Measurements from ENCODE around the gene MVD.

The MVD gene

GRCh38 chr16:88640498-88641247, 22.2 kb downstream of the MVD start:
- no peak for DNase-seq (ENCODE audit: low spot score)

DNA sequence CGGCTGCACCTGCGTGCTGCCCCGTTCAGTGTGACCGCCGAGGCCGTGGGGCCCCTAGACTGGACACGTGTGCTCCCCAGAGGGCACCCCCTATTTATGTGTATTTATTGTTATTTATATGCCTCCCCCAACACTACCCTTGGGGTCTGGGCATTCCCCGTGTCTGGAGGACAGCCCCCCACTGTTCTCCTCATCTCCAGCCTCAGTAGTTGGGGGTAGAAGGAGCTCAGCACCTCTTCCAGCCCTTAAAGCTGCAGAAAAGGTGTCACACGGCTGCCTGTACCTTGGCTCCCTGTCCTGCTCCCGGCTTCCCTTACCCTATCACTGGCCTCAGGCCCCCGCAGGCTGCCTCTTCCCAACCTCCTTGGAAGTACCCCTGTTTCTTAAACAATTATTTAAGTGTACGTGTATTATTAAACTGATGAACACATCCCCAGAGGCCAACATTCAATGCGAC, 22.8 kb downstream of the MVD start:
- no peak for DNase-seq (ENCODE audit: low spot score)

DNA sequence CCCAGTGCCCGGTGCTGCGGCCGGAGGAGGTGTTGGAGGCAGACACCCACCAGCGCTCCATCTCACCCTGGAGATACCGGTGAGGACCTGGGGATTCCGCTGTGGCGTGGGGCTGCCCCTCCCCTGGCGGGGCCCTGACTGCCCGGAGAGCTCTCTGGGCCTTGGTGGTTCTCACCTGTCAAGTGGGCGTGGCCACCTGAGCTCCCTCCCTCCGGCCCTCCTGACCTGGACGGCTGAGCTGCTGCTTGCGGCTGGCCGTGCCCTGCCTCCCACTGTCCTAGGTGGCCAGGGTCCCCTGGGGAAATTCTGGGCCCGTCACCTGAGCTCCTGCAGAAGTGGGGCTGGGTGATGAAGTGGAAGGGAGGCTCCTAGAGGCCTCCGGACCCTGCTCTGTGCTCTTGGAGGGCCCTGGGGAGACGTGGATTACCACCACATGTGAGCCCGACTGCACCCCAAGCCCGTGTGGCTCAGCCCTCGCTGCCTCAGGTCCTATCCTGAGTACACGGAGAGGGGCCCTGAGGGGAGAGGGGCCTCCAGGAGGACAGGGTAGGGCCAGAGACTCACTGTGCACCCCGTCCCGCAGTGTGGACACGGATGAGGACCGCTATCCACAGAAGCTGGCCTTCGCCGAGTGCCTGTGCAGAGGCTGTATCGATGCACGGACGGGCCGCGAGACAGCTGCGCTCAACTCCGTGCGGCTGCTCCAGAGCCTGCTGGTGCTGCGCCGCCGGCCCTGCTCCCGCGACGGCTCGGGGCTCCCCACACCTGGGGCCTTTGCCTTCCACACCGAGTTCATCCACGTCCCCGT, 23.5 kb downstream of the MVD start:
- no peak for DNase-seq (ENCODE audit: low spot score)

GRCh38 chr16:88638323-88639230, 24.3 kb downstream of the MVD start, which contains the start of gene IL17C:
IL17C (plus strand) TSS chr16:88638572; CDS start chr16:88638642, 70 bp downstream.
- DNase-seq (ENCODE audit: low spot score) = no peak

DNA sequence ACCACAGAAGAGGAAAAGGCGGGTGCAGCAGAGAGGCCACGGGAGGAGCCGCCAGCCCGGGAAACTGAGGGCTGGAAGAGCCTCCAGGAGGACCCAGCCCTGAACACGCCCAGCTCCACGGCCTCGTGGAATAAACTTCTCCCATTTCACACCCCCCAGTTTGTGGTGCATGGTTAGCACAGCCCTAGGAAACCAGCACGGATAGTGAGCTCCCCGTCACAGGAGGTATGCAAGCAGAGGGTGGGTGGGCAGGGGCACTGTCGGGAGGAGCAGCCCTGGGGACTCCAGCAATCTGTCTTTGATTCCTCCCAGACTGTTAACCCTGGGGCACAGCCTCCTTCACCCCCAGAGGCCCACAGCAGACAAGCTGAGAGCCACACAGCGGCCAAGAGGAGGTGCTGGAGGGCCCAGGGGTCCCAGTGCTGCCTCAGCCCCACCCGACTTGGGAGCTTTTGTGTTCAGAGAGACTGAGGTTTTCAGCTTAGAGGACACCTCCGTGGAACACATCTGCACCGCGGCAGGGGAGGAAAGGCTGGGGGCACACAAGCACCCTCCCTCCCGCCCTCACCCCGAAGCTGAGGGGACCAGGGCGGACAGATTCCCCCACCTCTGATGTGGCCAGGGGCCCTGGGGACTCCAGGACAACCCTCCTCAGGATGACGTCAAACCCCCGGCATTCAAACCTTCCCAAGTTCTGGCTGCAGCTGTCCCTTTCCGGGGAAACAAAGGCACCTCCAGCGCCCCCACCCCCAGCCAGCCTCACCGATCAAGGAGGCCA, 26.2 kb downstream of the MVD start:
- no peak for DNase-seq (ENCODE audit: low spot score)

- DNase-seq (ENCODE audit: low spot score) = no peak
Observed at GRCh38 chr16:88635671-88636319, 27.1 kb downstream of the MVD start.

- no peak for DNase-seq (ENCODE audit: low spot score)
Observed at GRCh38 chr16:88634994-88635670, 27.8 kb downstream of the MVD start.

DNA sequence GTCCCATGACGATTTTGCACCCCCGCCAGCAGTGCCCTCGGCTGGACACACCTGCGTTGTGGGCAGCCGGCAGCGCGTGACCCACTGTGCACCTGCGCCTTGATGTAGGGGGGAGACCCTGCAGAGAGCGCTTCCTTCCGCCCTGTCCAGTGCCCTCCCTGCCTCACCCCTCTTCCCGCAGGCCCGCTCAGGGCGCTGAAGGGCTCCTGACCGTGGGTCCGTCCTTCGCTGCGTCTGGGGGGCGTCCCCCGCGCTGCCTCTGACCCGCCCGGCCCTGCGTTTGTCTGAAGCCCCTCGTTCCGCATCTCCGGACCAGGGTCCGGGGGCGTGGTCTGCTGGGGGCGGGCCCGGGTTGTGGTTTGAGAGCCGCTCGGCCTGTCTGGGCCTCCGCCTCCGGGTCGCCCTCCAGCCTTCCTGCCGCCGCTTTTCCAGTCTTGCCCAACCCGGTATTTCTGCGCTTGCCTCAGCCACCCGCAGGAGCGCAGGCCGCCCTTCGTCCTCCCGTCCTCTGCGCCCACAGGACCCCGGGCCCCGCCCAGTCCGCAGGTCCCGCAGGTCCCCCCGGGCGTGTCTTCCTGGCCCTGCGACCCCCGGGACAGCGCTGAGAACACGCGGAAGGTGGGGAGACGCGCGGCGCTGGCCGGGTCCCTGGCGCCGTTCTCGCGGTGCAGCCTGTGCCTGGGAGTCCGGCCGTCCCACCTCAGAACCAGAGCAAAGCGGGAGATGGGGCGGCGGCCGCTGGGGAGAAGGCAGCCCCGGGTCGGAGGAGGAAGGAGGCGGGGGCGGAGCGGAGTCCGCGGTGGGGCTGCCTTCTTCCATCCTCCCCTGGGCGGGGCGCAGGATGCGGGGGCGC, 28.5 kb downstream of the MVD start:
- DNase-seq (ENCODE audit: low spot score) = no peak

DNA sequence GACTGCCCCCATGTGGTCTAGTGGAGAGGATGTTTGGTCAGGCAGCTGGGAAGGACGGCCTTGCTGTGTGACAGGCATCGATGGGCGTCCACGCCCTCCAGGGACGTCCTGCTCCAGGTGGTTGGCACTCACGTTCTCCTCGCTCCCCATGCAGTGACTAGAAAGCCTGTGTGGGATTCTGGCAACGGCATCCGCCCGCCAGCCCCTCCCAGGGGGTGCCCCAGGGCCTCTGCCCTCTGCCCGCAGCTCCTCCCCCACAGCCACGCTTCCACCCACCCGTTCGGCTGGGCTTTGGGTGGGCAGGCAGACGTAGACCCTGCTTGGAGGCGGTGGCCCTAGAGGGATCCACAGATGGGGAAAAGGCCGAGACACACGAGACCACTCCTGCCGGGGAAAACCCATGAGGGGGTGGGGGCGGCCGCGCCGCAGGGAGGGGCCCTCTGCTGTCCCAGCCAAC, 29.2 kb downstream of the MVD start:
- peak; percentile 47 for DNase-seq (ENCODE audit: low spot score)

DNA sequence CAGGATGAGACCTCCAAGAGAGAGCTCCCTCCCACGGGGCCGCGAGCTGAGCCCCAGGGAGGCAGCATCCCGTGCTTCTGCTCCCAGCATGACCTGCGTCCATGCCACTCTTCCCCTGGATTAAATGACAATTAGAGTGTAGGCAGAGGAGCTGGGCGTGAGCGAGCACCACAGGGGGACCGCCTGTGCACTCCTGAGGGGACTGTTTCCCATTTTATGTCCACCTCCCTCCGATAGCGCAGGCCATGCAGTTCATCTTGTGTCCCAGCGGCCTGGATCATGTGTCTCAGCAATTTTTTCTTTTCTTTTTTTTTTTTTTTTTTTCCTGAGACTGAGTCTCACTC, 30.3 kb downstream of the MVD start:
- no peak for DNase-seq (ENCODE audit: low spot score)

DNA sequence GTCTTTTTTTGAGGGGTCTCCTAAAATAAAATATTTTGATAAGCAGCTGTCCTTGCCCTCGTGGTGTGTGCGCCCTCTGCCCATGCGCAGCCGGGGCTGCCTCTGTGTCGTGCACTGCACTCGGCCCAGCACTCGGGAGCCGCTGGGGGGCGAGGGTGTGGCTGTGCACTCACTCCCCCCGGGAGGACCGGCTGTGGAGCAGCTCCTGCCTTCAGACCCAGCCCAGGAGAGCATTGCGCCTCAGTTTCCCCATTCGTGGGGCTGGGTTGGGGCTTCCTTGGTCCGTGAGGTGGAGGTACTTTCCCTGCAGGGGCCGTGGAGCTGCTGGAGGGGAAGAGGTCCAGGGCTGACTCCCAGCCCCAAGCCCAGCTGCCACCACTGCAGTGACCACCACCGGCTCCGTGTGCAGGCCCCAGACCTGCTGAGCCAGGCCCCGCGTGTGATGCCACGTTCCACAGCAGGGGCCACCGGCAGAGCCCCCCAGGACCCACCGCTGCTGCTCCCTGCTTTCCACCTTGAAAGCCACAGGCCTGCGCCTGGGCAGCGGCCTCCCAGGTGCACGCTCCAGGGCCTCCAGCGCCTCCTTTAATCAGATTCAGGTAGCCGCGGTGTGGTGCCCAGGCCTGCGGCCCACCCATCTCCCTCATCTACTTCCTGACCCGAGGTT, 30.8 kb downstream of the MVD start:
- no peak for DNase-seq (ENCODE audit: low spot score)

DNA sequence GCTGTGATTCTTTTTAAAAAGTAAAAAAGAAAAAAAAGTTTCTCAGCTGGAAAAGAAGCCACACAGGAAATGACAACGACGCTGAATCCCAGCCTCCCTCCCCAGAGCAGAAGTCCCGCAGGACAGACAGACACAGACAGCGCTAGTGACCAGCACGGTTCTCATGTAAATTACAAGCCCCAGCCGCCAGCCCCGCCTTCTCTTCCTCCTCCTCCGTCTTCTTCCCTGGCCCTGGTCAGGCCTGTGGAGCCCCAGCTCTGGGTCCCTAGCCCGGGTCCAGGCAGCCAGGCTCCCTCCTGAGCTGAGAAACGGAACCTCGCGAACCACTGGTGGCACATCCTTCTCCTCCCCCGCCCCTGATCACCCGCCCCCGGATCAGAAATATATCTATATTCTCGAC, 31.5 kb downstream of the MVD start:
- DNase-seq (ENCODE audit: low spot score) = no peak

DNA sequence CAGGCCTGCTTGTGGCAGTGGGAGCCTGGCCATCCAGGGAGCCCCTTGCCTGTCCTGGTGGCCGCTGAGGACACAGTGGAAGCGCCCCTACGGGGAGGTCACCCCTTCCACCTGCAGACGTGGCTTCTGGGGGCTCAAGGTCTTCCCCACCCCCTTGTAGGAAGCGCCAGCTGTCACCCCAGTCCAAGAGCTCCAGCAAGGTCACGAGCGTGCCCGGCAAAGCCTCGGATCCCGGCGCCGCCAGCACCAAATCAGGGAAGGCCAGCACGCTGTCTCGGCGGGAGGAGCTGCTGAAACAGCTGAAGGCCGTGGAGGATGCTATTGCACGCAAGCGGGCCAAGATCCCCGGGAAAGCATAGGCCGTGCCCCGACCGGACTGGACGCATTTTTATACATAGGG, 31.9 kb downstream of the MVD start:
- no peak for DNase-seq (ENCODE audit: low spot score)

DNA sequence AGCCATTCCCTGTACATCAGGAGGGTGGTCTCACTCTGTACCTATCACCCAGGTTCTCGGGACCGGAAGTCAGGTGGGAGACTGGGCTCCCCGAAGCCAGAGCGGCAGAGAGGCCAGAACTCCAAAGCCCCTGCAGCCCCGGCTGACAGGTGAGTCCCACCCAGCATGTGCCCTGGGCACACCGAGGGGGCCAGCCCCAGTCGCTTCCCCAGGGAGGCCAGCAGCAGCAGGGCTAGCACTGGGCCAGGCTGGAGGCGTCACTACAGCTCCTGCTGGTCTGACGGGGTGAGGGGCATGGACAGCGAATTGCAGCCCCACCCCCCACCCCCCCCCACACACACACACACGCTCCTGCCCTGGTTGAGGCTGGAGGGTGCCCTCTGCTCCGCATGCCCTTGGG, 32.5 kb downstream of the MVD start:
- DNase-seq (ENCODE audit: low spot score) = no peak

DNA sequence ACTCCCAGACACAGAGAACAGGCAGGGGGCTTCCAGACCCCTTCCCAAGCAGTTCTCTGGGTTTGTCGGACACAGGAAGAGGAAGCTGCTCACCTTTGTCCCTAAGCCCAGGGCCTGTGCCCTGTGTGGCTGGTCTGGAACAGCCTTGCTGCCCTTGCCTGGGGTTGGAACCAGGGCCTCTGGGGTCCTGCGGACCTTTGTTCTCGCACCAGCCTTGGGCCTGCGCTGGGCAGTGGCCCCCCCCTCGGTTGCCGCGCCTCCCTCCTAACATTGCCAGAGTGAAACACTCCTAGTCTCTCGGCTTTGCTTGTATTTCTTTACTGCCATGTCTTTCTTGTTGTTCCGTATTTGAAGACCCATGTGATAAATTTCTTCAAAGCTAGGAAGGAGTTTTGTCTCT, 33.1 kb downstream of the MVD start:
- no peak for DNase-seq (ENCODE audit: low spot score)

DNA sequence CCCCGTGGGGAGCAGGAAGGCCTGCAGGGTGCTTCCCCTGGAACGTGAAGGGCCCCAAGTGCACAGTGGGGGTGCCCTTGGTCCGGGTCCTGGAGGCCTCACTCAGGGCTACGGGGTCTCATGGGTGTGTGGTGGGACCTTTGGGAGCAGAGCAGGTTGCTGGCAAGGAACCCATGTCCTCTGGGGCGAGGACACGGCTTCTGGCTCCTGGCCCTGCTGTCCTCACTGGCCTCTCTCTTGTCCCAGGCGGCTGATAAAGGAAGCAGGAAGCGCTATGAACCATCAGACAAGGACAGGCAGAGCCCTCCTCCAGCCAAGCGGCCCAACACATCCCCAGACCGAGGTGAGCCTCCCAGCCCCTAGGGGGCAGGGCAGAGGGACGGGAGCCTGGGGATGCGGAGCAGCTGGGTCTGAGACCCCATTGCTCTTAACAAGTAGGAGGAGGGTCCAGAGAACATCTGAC, 34.3 kb downstream of the MVD start:
- DNase-seq (ENCODE audit: low spot score) = no peak

DNA sequence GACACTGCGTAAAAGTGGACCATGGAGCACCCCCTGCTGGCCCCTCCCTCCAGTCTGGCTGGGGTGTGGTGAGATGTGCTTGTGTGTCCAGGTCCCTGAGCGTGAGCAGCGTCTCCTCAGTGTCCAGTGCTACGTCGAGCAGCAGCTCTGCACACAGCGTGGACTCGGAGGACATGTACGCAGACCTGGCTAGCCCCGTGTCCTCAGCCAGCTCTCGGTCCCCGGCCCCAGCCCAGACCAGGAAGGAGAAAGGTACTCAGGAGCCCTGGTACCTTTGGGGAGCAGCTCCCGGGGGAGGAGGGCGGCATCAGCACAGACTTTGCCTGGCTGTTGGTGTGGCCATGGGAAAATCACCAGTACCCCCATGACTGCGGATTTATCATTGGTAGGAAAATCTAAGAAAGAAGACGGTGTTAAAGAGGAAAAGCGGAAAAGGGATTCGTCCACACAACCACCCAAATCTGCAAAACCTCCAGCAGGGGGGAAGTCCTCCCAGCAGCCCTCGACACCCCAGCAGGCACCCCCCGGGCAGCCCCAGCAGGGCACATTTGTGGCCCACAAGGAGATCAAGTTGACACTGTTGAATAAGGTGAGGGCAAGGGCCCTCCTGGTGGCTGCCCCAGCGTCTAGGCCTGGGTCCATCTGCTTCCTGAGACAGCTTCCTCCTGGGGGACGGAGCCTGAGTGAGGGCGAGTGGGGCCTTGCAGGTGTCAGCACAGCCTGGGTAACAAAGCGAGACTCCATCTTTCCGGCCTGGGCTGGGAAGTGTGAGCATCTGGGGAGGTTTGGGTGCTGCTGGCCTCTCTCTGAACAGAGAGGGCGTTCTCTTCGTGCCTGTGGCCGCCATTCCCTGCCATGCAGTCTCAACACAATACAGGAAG, 35.1 kb downstream of the MVD start:
- DNase-seq (ENCODE audit: low spot score) = no peak

DNA sequence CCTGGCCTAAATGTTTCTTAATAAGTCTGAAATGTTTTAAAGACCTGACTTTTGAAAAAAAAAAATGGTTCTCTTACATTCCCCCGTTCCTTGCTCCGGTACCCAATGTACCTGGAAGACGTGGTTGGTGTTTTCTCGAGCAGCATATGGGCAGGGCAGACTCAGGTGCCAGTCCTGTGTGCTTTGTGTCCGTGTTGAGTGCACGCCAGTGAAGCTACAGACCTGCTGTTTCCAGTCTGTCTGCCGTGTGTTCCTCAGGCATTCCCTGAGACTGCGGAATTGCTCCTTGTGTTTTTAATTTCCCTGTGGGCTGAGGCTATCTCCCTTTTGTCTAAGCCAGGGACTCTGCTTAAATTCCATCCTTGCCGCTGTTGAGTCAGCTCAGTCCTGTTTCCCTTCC, 36.2 kb downstream of the MVD start:
- no peak for DNase-seq (ENCODE audit: low spot score)

Data from Ammon's horn (tissue), 1 donor.